LNCaP clone FGC (cell line): ENCODE measurements around the gene MEST.

Experiments
- DNase-seq: peaks from one replicate; pipeline ENCODE4 v3.0.0-alpha.2; 2011; ENCODE audit warnings: low read depth
- H3K4me3 ChIP-seq: 2 replicates; pipeline ENCODE4 v1.5.1; 2011; ENCODE audit warnings: mild to moderate bottlenecking, low read depth, low read length, control low read depth
- TF ChIP-seq, protein P1 (sequence below): IDR thresholded peaks from 2 replicates; pipeline ENCODE4 v1.5.1; 2012; ENCODE audit warnings: mild to moderate bottlenecking; ENCODE audit not compliant: control insufficient read depth, insufficient read depth; ENCODE audit errors: extremely low read depth

Gene MEST

GRCh38 chr7:130490311-130490791 lies 1.5 kb upstream of the MEST start:
- DNase-seq, result no peak
- TF ChIP-seq, protein P1, sequence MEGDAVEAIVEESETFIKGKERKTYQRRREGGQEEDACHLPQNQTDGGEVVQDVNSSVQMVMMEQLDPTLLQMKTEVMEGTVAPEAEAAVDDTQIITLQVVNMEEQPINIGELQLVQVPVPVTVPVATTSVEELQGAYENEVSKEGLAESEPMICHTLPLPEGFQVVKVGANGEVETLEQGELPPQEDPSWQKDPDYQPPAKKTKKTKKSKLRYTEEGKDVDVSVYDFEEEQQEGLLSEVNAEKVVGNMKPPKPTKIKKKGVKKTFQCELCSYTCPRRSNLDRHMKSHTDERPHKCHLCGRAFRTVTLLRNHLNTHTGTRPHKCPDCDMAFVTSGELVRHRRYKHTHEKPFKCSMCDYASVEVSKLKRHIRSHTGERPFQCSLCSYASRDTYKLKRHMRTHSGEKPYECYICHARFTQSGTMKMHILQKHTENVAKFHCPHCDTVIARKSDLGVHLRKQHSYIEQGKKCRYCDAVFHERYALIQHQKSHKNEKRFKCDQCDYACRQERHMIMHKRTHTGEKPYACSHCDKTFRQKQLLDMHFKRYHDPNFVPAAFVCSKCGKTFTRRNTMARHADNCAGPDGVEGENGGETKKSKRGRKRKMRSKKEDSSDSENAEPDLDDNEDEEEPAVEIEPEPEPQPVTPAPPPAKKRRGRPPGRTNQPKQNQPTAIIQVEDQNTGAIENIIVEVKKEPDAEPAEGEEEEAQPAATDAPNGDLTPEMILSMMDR, result no peak
- no peak overlapping the region for H3K4me3 ChIP-seq

- TF ChIP-seq, protein P1, result no peak
- no peak for DNase-seq
- H3K4me3 ChIP-seq, result no peak overlapping the region
Measured at GRCh38 chr7:130490888-130491804, 739 bp upstream of the MEST start.

DNA sequence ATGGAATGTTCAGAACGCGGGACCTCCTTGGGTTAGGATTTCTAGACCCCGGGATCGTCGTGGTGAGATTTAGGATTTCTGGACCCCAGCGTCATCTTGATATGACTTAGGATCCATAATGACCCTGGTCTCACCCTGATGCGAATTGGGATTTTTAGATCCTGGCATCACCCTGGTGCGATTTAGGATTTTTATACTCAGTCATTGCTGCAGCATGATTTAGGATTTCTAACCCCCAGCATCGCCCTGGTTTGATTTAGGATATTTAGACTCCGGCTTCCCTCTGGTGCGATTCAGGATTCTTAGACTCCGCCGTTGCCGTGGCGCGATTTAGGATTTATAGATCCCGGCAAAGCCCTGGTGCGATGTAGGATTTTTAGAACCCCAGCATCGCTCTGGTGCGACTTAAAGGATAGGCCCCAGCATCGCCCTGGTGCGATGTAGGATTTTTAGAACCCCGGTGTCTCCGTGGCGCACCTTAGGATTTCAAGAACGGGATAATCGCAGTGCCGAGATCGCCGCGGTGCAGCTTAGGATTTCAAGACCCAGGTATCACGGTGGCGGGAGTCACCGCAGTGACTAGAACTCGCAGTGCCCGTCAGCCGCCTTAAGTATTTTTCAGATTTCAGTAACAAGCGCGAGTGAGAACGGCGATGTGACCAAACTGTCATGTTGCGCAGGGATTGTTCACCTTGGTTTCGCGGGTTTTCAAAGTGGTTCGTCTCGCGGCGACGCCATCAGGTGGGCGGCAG lies 814 bp downstream of the MEST start:
- TF ChIP-seq, protein P1, result no peak
- H3K4me3 ChIP-seq, result no peak overlapping the region
- DNase-seq, result no peak

DNA sequence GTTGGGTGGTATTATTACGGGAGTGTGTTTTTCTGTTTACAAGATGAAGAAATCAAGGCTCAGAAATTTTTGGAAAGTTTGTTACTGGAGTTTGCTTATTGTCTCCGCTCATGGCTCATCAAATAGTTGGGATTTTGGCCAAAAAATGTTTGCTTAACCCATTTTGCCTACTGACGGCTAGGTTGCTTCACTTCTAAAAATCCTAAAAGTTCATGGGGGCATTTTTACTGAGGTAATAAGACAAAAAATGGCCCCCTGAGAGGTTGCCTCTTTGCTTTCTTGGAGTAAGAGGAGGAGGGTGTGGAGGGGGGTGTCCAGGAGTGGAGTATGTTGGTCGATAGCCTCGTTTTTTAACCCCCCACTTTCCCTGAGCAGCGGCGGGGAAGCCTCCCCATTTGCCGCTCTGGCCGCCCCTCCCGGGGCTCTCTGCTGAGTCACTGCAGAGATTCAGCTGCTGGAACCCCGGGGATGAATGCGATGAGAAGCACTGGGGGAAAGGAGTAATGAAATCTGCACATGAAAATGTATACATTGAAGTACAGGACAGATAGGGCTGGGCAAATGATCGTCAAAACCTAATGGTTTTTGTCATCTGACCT lies 1.5 kb downstream of the MEST start:
- TF ChIP-seq, protein P1, result no peak

DNA sequence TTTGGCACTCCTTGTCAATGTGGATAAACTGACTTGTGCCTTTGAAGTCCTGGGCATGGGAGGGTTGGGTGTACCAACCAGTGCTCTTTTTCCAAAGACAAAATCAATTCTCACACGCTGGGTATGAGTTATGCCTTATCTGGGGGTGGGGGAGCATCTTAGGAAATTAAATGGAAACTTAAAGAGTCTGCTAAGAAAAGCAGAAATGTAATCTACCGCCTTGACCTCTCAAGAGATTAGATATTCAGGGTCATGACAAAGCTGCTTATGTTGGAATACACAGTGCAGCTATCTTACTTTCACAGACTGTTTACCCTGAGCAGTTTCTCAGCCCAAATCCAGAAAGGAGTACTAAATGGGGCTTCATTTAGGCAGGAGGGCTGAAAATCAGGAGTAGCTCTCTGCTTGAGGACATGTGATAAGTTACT lies 2.6 kb downstream of the MEST start:
- TF ChIP-seq, protein P1, result no peak
- DNase-seq, result no peak

More for the DNA sequence above, 1.5 kb downstream of the MEST start:
- H3K4me3 ChIP-seq, result no peak overlapping the region
- no peak for DNase-seq

GRCh38 chr7:130500463-130500862 lies 8.6 kb downstream of the MEST start:
- no peak overlapping the region for H3K4me3 ChIP-seq
- no peak for DNase-seq
- TF ChIP-seq, protein P1, result no peak

More for the DNA sequence above, 2.6 kb downstream of the MEST start:
- no peak overlapping the region for H3K4me3 ChIP-seq
